ENCODE results near the gene ARPC1A. TPM values are rescaled to one million over a fixed set of nuclear protein-coding genes. Genes with fewer than 3 reads are reported as not detected.

The ARPC1A gene
- total RNA-seq, 1 donor from 2014 or later: 198 TPM

- DNase-seq (ENCODE audit: low read depth) (no peak), FAIRE-seq (no peak)
- H3K4me3 Mint-ChIP-seq (ENCODE audit: unreplicated experiment): no peak overlapping the region
- H3K9ac ChIP-seq (ENCODE audit: low read length): no peak overlapping the region
- peaks cover 44% of the 10 kb centered on the region for H3K36me3 ChIP-seq (ENCODE audit: insufficient read depth, low read length)
- no peaks in the 10 kb centered on the region for H3K27me3 ChIP-seq (ENCODE audit: insufficient read depth, low read length)
- H3K4me3 ChIP-seq (ENCODE audit: insufficient read depth, low read depth, low read length): no peak overlapping the region
- H3K4me1 Mint-ChIP-seq (ENCODE audit: low read depth, unreplicated experiment): peaks cover 8% of the 10 kb centered on the region
- H3K9me3 ChIP-seq (ENCODE audit: insufficient read depth, low read depth, low read length): no peaks in the 10 kb centered on the region
- H3K27ac ChIP-seq (ENCODE audit: low read depth, low read length): no peak overlapping the region
- H3K27me3 Mint-ChIP-seq (ENCODE audit: low read depth, unreplicated experiment): no peaks in the 10 kb centered on the region
- no peaks in the 10 kb centered on the region for H3K9me3 Mint-ChIP-seq (ENCODE audit: unreplicated experiment)
- peaks cover 37% of the 10 kb centered on the region for H3K79me2 ChIP-seq (ENCODE audit: insufficient read depth, low read length)
- H3K27ac Mint-ChIP-seq (ENCODE audit: unreplicated experiment): no peak overlapping the region
- peaks cover 78% of the 10 kb centered on the region for H4K20me1 ChIP-seq (ENCODE audit: insufficient read depth, low read length)
- peaks cover 25% of the 10 kb centered on the region for H3K36me3 Mint-ChIP-seq (ENCODE audit: low read depth, unreplicated experiment)
- no peak for TF ChIP-seq EZH2 (IDR thresholded peaks at IDR 0.05; ENCODE audit: insufficient read depth, low read length)
- TF ChIP-seq CTCF (IDR thresholded peaks at IDR 0.05; ENCODE audit: insufficient read depth, low read depth, low read length): no peak
- peaks cover under 1% of the 10 kb centered on the region for H3K4me1 ChIP-seq (ENCODE audit: insufficient read depth, low read length)
- H3K4me2 ChIP-seq (ENCODE audit: low read length): no peak overlapping the region
- no peak overlapping the region for H2AFZ ChIP-seq (ENCODE audit: low read depth, low read length)
Measured at GRCh38 chr7:99398891-99399445, 73.3 kb downstream of the ARPC1A start.

GRCh38 chr7:99399597-99399996 is 73.9 kb downstream of the ARPC1A start:
- H3K36me3 ChIP-seq (ENCODE audit: insufficient read depth, low read length): peaks cover 40% of the 10 kb centered on the region
- TF ChIP-seq EZH2 (IDR thresholded peaks at IDR 0.05; ENCODE audit: insufficient read depth, low read length): no peak
- no peak for TF ChIP-seq CTCF (IDR thresholded peaks at IDR 0.05; ENCODE audit: insufficient read depth, low read depth, low read length)
- no peak overlapping the region for H3K27ac ChIP-seq (ENCODE audit: low read depth, low read length)
- H3K36me3 Mint-ChIP-seq (ENCODE audit: low read depth, unreplicated experiment): peaks cover 25% of the 10 kb centered on the region
- no peaks in the 10 kb centered on the region for H3K9me3 ChIP-seq (ENCODE audit: insufficient read depth, low read depth, low read length)
- no peak overlapping the region for H3K4me3 ChIP-seq (ENCODE audit: insufficient read depth, low read depth, low read length)
- no peaks in the 10 kb centered on the region for H3K9me3 Mint-ChIP-seq (ENCODE audit: unreplicated experiment)
- no peak overlapping the region for H3K27ac Mint-ChIP-seq (ENCODE audit: unreplicated experiment)
- peaks cover 7% of the 10 kb centered on the region for H3K4me1 ChIP-seq (ENCODE audit: insufficient read depth, low read length)
- H3K79me2 ChIP-seq (ENCODE audit: insufficient read depth, low read length): peaks cover 42% of the 10 kb centered on the region
- peaks cover 78% of the 10 kb centered on the region for H4K20me1 ChIP-seq (ENCODE audit: insufficient read depth, low read length)
- no peak overlapping the region for H3K4me2 ChIP-seq (ENCODE audit: low read length)
- H3K9ac ChIP-seq (ENCODE audit: low read length): no peak overlapping the region
- no peak for FAIRE-seq
- no peak for DNase-seq (ENCODE audit: low read depth)
- no peaks in the 10 kb centered on the region for H3K27me3 Mint-ChIP-seq (ENCODE audit: low read depth, unreplicated experiment)
- H2AFZ ChIP-seq (ENCODE audit: low read depth, low read length): no peak overlapping the region
- H3K4me3 Mint-ChIP-seq (ENCODE audit: unreplicated experiment): no peak overlapping the region
- H3K27me3 ChIP-seq (ENCODE audit: insufficient read depth, low read length): no peaks in the 10 kb centered on the region
- H3K4me1 Mint-ChIP-seq (ENCODE audit: low read depth, unreplicated experiment): peaks cover 13% of the 10 kb centered on the region

- Histone ChIP-seq H3K4me3 (ENCODE audit: insufficient read depth, low read depth, low read length) (no peak overlapping the region), H3K79me2 (ENCODE audit: insufficient read depth, low read length) (peaks cover 64% of the 10 kb centered on the region), H3K4me2 (ENCODE audit: low read length) (no peak overlapping the region), H3K27me3 (ENCODE audit: insufficient read depth, low read length) (no peaks in the 10 kb centered on the region), H3K4me1 (ENCODE audit: insufficient read depth, low read length) (peaks cover 12% of the 10 kb centered on the region), H2AFZ (ENCODE audit: low read depth, low read length) (no peak overlapping the region), H3K9me3 (ENCODE audit: insufficient read depth, low read depth, low read length) (no peaks in the 10 kb centered on the region), H3K36me3 (ENCODE audit: insufficient read depth, low read length) (peaks cover 22% of the 10 kb centered on the region), H4K20me1 (ENCODE audit: insufficient read depth, low read length) (peaks cover 84% of the 10 kb centered on the region), H3K27ac (ENCODE audit: low read depth, low read length) (no peak overlapping the region), H3K9ac (ENCODE audit: low read length) (no peak overlapping the region)
- H3K4me1 Mint-ChIP-seq (ENCODE audit: low read depth, unreplicated experiment): peaks cover 21% of the 10 kb centered on the region
- H3K4me3 Mint-ChIP-seq (ENCODE audit: unreplicated experiment): no peak overlapping the region
- no peak overlapping the region for H3K27ac Mint-ChIP-seq (ENCODE audit: unreplicated experiment)
- H3K9me3 Mint-ChIP-seq (ENCODE audit: unreplicated experiment): no peaks in the 10 kb centered on the region
- TF ChIP-seq EZH2 (IDR thresholded peaks at IDR 0.05; ENCODE audit: insufficient read depth, low read length) (no peak), CTCF (IDR thresholded peaks at IDR 0.05; ENCODE audit: insufficient read depth, low read depth, low read length) (no peak)
- DNase-seq (ENCODE audit: low read depth) (no peak), FAIRE-seq (no peak)
- peaks cover 22% of the 10 kb centered on the region for H3K36me3 Mint-ChIP-seq (ENCODE audit: low read depth, unreplicated experiment)
- H3K27me3 Mint-ChIP-seq (ENCODE audit: low read depth, unreplicated experiment): no peaks in the 10 kb centered on the region
Measured at GRCh38 chr7:99402854-99403253, 77.2 kb downstream of the ARPC1A start.
